ENCODE results near the gene IDH1. TPM values are rescaled to one million over a fixed set of nuclear protein-coding genes. Genes with fewer than 3 reads are reported as not detected.

IDH1 gene
- total RNA-seq, 2 donors from 2014 or later = 28.7 to 50.6 TPM

- H3K36me3 ChIP-seq (replicated peaks in 1 of 2; ENCODE audit: insufficient read depth in 1 of 2, low read depth in 2 of 2) = peaks cover 0 to 12% of the 10 kb centered on the region in 2 donors
- intact Hi-C loops (cut with DNase I) = no loop called here
These were observed 25.4 kb upstream of the IDH1 start for GRCh38 chr2:208280234-208280633.

GRCh38 chr2:208279236-208279635 is 24.4 kb upstream of the IDH1 start:
- H3K27me3 ChIP-seq = no peaks in the 10 kb centered on the region
- peaks cover 14% of the 10 kb centered on the region for H3K4me1 ChIP-seq
- no peak overlapping the region for H3K27ac ChIP-seq
- TF ChIP-seq POLR2A (IDR thresholded peaks at IDR 0.05) (no peak), CTCF (IDR thresholded peaks at IDR 0.05) (no peak)
- ATAC-seq (no peak), DNase-seq (no peak)
- H3K9me3 ChIP-seq = no peaks in the 10 kb centered on the region
- WGBS, 2 donors = 92 to 98% methylated on average over 2 of the region's 2 CpGs
- H3K4me3 ChIP-seq = no peak overlapping the region
- peaks cover 0 to 12% of the 10 kb centered on the region in 2 donors for H3K36me3 ChIP-seq (replicated peaks in 1 of 2; ENCODE audit: insufficient read depth in 1 of 2, low read depth in 2 of 2)
- intact Hi-C loops (cut with DNase I) = no loop called here

More at GRCh38 chr2:208280234-208280633, 25.4 kb upstream of the IDH1 start:
- Histone ChIP-seq H3K27me3 (no peaks in the 10 kb centered on the region), H3K4me1 (peaks cover 14% of the 10 kb centered on the region), H3K9me3 (no peaks in the 10 kb centered on the region), H3K4me3 (no peak overlapping the region), H3K27ac (no peak overlapping the region)
- 91% methylated on average over 2 of the region's 2 CpGs for WGBS, 2 donors
- DNase-seq (no peak), ATAC-seq (no peak)
- TF ChIP-seq CTCF (IDR thresholded peaks at IDR 0.05) (no peak), POLR2A (IDR thresholded peaks at IDR 0.05) (no peak)

- Histone ChIP-seq H3K4me1 (peaks cover 14% of the 10 kb centered on the region), H3K9me3 (no peaks in the 10 kb centered on the region), H3K27me3 (no peaks in the 10 kb centered on the region), H3K36me3 (replicated peaks in 1 of 2; ENCODE audit: insufficient read depth in 1 of 2, low read depth in 2 of 2) (peaks cover 0 to 16% of the 10 kb centered on the region in 2 donors), H3K4me3 (no peak overlapping the region), H3K27ac (no peak overlapping the region)
- WGBS, 2 donors = 94 to 95% methylated on average over 2 of the region's 2 CpGs
- ATAC-seq (no peak), DNase-seq (no peak)
- no peak for TF ChIP-seq CTCF (IDR thresholded peaks at IDR 0.05)
- no peak for TF ChIP-seq POLR2A (IDR thresholded peaks at IDR 0.05)
- intact Hi-C loops (cut with DNase I) = no loop called here
These were observed 23.7 kb upstream of the IDH1 start for GRCh38 chr2:208278549-208278948.

- DNase-seq (no peak), ATAC-seq (no peak)
- TF ChIP-seq POLR2A (IDR thresholded peaks at IDR 0.05) (no peak), CTCF (IDR thresholded peaks at IDR 0.05) (no peak)
- Histone ChIP-seq H3K4me3 (no peak overlapping the region), H3K27me3 (no peaks in the 10 kb centered on the region), H3K9me3 (no peaks in the 10 kb centered on the region), H3K27ac (no peak overlapping the region), H3K36me3 (replicated peaks in 1 of 2; ENCODE audit: insufficient read depth in 1 of 2, low read depth in 2 of 2) (peaks cover 0 to 23% of the 10 kb centered on the region in 2 donors), H3K4me1 (no peaks in the 10 kb centered on the region)
- intact Hi-C loops (cut with DNase I) = no loop called here
These were observed 19.9 kb upstream of the IDH1 start for GRCh38 chr2:208274748-208275147.

GRCh38 chr2:208269091-208269490 is 14.2 kb upstream of the IDH1 start:
- 91 to 93% methylated on average over 2 of the region's 2 CpGs for WGBS, 2 donors
- intact Hi-C loops (cut with DNase I) = no loop called here
- Histone ChIP-seq H3K36me3 (replicated peaks in 1 of 2; ENCODE audit: insufficient read depth in 1 of 2, low read depth in 2 of 2) (peaks cover 0 to 16% of the 10 kb centered on the region in 2 donors), H3K9me3 (no peaks in the 10 kb centered on the region), H3K4me3 (no peak overlapping the region), H3K4me1 (peaks cover 25% of the 10 kb centered on the region), H3K27me3 (no peaks in the 10 kb centered on the region), H3K27ac (no peak overlapping the region)
- DNase-seq (no peak), ATAC-seq (no peak)
- no peak for TF ChIP-seq CTCF (IDR thresholded peaks at IDR 0.05)

All from body of pancreas (tissue), 4 donors.